ENCODE data around the gene PRPSAP1. TPM values are rescaled to one million over a fixed set of nuclear protein-coding genes. Genes with fewer than 3 reads are reported as not detected.

The PRPSAP1 gene
- total RNA-seq, 1 experiment from 2014 or later, result 38.4 TPM

DNA sequence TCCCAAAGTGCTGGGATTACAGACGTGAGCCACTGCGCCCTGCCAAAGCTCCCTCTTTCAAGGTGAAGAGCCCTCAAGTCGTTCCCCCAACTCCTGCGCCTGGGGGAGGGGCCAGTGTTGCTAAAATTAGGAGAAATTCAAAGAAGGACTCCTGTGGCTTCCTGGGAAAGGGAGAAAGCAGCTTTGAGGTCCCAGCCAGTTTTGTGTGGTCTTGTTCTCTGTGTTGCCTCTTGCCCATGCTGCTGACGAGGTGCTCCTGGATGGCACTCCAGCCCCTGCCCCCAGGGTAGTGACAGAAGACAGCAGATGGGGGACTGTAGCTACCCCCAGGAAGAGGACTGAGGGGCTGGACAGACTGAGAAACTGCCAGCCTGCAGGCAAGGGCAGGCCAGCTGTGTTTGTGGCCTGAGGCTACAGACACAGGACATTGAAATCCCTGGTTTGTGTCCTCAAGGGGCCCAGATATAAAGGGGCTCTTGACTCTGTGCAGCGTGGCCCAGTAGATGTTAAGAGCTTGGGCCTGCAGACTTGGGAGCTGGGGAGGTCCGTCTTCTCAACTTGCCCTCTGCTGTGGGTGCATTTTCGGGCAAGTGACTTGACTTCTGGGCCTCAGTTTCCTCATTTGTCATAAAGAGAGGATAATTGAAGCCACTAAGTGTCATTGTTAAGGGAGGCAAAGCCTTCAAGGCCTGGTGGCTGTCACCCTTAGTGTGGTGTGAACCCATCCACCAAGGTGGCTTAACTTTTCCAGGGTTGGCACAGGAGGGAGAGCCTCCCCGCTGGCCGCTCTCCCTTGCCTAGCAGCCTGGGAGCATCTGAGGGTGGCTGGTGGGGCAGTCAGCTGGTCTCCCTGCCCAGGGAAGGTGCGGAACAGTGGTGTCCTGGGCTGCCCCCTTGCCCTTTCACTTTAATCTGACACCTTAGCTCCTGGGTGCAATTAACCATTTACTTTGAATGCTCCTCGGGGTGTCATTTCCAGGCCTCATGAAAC lies 84.4 kb downstream of the PRPSAP1 start:
- H3K36me3 Mint-ChIP-seq (ENCODE audit: insufficient read depth in 1 of 3, low read depth in 3 of 3), result peaks cover 2 to 15% (median 10%) of the 10 kb centered on the region in 3 experiments; a peak in 6 of 7 replicates
- no peak overlapping the region for H2BK20ac ChIP-seq (ENCODE audit: low read depth, low read length, poor library complexity, severe bottlenecking)
- H2BK120ac ChIP-seq (ENCODE audit: low read depth, low read length, poor library complexity, severe bottlenecking), result no peak overlapping the region
- peaks cover 2% of the 10 kb centered on the region; the same call in 1 of the 2 replicates for H3K79me2 ChIP-seq (ENCODE audit: insufficient read depth, low read length)
- no peaks in the 10 kb centered on the region for H3K9me3 Mint-ChIP-seq
- H3K9ac ChIP-seq (ENCODE audit: extremely low read depth, insufficient read length, low read length), result no peak overlapping the region
- H3T11ph ChIP-seq (ENCODE audit: low read length), result no peak overlapping the region
- H3K4me1 Mint-ChIP-seq, result peaks cover 35 to 54% of the 10 kb centered on the region in 2 experiments
- no peak overlapping the region for H3K4me2 ChIP-seq (ENCODE audit: insufficient read depth, insufficient read length, low read length)
- no peak overlapping the region for H3K14ac ChIP-seq (ENCODE audit: insufficient read depth, low read length)
- H3K27me3 Mint-ChIP-seq (ENCODE audit: low read depth), result no peaks in the 10 kb centered on the region
- no peak overlapping the region for H3K4ac ChIP-seq (ENCODE audit: low read depth, low read length)
- no peak overlapping the region for H4K8ac ChIP-seq (replicated peaks; ENCODE audit: insufficient read length, low read depth, low read length)
- no peak overlapping the region for H4K5ac ChIP-seq (ENCODE audit: insufficient read length, low read depth, low read length)
- no CpG with 5 or more reads among the region's 12 CpGs for WGBS (ENCODE audit: extremely low coverage, insufficient read length, low lambda C conversion rate)
- no peak overlapping the region for H3K56ac ChIP-seq (ENCODE audit: insufficient read length, low read depth, low read length)
- no peak for DNase-seq
- peaks cover 5% of the 10 kb centered on the region for H3K4me1 ChIP-seq (ENCODE audit: insufficient read depth, low read length)
- no peak overlapping the region for H3K18ac ChIP-seq (ENCODE audit: insufficient read length, low read depth, low read length)
- H2BK5ac ChIP-seq (ENCODE audit: insufficient read length, low read length), result no peak overlapping the region
- H2AK5ac ChIP-seq (ENCODE audit: insufficient read length, low read length), result no peak overlapping the region
- H4K20me1 ChIP-seq (ENCODE audit: control insufficient read depth, insufficient read depth, insufficient read length), result no peaks in the 10 kb centered on the region
- H3K9me3 ChIP-seq (ENCODE audit: control insufficient read depth, low read depth, low read length), result no peaks in the 10 kb centered on the region
- no peak overlapping the region; a peak in 1 of 5 replicates for H3K4me3 Mint-ChIP-seq
- H3K27me3 ChIP-seq (ENCODE audit: insufficient read depth, low read length), result no peaks in the 10 kb centered on the region
- no peak overlapping the region for H3K27ac ChIP-seq (ENCODE audit: insufficient read length, low read depth, low read length)
- no peak overlapping the region for H4K91ac ChIP-seq (ENCODE audit: insufficient read length, low read depth, low read length)
- no peak overlapping the region for H2BK15ac ChIP-seq (ENCODE audit: low read depth, low read length)
- no peak overlapping the region for H2AFZ ChIP-seq (ENCODE audit: low read length)
- H3K23ac ChIP-seq (ENCODE audit: insufficient read length, low read depth, low read length), result no peak overlapping the region
- TF ChIP-seq, protein P1, sequence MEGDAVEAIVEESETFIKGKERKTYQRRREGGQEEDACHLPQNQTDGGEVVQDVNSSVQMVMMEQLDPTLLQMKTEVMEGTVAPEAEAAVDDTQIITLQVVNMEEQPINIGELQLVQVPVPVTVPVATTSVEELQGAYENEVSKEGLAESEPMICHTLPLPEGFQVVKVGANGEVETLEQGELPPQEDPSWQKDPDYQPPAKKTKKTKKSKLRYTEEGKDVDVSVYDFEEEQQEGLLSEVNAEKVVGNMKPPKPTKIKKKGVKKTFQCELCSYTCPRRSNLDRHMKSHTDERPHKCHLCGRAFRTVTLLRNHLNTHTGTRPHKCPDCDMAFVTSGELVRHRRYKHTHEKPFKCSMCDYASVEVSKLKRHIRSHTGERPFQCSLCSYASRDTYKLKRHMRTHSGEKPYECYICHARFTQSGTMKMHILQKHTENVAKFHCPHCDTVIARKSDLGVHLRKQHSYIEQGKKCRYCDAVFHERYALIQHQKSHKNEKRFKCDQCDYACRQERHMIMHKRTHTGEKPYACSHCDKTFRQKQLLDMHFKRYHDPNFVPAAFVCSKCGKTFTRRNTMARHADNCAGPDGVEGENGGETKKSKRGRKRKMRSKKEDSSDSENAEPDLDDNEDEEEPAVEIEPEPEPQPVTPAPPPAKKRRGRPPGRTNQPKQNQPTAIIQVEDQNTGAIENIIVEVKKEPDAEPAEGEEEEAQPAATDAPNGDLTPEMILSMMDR (conservative IDR thresholded peaks at IDR 0.05), result no peak
- no peak overlapping the region for H2BK12ac ChIP-seq (ENCODE audit: insufficient read length, low read depth, low read length)
- peaks cover 7% of the 10 kb centered on the region for H3K79me1 ChIP-seq (ENCODE audit: insufficient read depth, low read depth, low read length, poor library complexity, severe bottlenecking)
- peaks cover 4% of the 10 kb centered on the region for H3K23me2 ChIP-seq (ENCODE audit: insufficient read length, low read depth, low read length, poor library complexity, severe bottlenecking)
- H3K27ac Mint-ChIP-seq, result peak overlapping the region; percentile 52 to 91 (median 83); a peak in 3 of 7 replicates

Measured in H9 (cell line).